ENCODE measurements around the gene PCSK6. TPM values are rescaled to one million over a fixed set of nuclear protein-coding genes. Genes with fewer than 3 reads are reported as not detected.
"Not testable (repeated sequence)": the region's sequence is repeated elsewhere in the genome, so short reads cannot be mapped to it uniquely, and the experiment has no call there.

PCSK6 gene
- total RNA-seq, 1 donor from 2014 or later, result 2.5 TPM

DNA sequence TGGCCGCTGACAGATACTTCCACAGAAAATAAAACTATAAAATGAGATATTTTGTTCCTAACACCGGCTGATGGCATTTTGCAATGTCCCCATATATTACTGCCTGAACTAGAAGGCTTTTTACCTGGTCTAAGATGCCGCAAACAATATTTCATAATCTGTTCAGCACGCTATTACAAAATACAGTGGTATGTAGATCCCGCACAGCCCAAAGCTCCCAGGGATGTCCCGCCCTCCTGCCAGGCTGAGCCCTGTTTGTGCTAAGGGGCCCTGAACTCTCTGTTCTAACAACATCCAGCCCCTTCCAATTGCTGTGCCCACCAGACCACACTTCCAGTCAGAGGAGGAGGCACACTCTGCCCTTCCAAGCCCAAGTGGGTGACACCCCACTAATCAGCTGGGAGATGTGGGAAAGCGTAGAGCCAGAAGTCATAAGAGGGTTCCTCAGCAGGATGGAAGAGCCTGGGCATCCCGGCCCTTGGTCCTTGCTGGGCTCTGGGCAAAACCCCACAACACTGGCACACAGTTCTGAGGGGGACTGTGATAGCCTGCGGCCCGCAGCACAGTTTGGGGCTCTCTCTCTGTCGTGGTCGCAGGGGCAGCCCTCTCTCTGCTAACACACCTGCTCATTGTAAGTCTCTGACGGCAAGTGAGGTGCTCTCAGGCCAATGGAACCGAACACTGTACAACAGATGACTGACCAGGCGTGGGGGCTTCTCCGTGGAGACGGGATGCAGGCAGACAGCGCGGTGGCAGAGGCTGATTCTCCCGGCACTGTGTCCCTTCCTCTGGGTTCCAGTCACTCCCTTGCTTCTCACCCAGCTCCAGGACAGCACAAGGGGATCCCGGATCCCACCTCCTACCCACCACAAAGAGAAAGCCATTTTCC is 55.2 kb downstream of the PCSK6 start:
- DNase-seq (ENCODE audit: low read depth), result no peak

DNA sequence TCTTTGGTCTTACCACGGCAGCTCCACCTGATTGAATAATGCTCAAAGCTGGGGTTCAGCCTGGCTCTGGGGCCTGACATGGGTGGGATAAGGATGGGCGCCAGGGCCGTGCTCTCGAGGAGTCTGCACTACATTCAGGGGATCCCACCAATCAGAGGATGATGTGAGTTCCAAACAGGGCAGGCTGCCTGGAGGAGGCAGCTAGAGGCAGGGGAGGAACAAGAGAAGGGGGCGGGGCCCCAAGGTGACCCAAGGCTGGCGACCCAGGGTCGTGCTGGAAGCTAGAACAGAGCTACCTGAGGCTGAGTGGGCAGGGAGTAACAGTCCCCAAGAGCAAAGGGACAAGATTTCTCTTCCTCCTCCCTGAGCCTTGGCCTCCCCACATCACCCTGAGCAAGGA is 56.1 kb downstream of the PCSK6 start:
- DNase-seq (ENCODE audit: low read depth), result no peak

DNA sequence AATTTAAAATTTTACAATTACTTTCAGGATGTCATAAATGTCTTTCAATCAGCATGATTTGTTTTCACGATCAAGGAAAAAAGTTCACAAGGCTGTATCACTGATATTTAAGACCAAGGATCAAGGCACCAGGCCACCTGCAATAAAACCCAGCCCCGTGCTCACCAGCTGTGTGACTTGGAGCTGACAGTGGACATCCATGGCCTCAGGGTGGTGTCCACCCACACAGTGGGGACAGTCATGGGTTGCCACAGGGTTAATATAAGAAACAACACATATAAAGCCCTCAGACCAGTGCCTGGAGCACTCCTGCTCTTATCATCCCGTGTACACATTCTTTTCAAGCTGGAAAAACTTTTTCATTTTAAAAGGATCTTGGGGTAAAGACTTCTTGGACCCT is 56.5 kb downstream of the PCSK6 start:
- no peak for DNase-seq (ENCODE audit: low read depth)

DNA sequence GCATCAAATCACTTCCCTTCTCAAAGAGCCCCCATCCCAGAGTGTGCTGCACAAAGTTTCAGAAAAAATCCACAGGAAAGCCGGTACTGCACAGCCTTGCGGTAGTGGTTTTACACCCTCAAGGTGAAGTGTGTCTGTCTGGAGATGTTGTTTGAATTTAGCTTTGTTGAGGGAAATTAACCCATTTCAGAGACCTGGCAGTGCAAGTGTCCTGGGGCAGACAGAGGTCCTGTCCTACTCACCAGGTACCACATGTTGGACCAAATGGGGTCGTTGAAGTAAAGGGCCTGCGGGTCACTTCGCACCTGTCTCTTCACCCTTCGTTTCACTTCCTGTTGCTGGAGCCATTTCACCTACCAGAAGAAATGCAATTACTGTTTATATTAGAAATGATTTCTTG is 57.8 kb downstream of the PCSK6 start:
- DNase-seq (ENCODE audit: low read depth), result no peak

DNA sequence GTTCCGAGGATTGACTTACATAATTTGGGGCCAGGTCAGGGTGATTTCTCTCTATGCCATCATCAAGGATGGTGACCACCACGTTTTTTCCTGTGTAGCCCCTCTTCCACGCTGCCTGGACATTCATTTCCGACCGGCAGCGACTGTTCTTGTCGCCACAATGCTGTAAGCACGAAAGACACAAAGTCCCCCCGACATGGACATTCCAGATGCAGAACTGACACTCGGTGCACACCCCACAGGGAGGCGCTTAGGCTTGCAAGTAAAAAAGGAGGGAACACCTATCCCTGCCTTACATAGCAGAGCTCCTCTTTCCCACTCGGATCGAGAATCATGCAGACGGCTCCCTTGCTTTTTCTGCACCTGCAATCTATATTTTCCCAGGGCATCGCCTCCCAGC is 58.2 kb downstream of the PCSK6 start:
- DNase-seq (ENCODE audit: low read depth), result no peak

DNA sequence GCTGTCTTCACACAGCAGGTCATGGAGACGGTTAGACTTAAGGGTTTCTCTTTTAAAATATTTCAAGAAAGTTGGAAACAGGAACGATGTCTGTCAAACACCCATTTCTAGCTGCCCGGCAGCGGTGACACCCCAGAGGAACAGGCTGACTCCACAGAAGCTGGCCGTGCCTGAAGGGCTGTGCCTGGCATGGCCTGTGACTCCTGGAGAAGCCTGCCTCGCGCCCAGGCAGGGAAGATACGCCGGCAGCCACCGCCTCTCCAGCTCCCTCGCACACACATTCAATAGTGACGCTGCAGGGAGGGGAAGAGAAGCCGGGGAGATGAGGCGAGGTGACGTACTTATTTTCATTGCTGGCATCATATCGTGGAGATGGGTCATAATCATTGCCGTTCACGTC is 59.9 kb downstream of the PCSK6 start:
- no peak for DNase-seq (ENCODE audit: low read depth)

DNA sequence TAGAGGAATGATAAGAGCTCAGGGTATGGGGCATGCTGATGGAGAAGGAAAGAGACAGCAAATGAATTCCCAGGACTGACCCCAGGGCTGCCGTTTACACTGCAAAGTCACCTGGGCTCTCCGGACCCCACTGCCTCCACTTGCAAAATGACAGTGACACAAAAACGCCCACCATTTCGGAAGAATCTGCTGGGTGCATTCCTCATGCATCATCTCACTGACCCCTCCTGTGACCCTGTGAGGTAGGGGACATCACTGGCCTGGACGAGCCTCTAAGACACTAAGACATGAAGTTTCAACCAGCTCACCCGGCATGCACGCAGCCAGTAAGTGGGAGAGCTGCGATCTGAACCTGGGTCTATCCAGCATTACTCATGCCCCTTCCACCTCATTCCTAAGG is 60.3 kb downstream of the PCSK6 start:
- no peak for DNase-seq (ENCODE audit: low read depth)

DNA sequence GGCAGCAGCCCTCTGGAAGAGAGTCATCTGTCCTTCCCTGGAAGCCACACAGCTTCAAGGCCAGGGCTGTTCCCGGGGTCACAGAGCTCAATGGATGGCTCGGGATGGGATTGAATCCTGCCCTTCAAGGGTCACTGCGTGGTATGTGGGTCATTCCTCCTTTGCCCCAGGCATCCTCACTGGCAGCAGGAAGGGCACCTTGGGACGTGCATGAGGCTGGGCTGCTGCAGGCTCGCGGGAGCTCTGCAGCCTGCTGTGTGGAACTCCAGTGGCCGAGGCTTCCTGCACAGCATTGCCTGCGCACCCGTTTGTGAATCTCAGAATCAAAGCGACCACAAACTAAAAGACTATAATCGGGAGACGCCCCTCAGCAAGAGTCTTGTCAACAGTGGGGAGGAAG is 60.7 kb downstream of the PCSK6 start:
- no peak for DNase-seq (ENCODE audit: low read depth)

DNA sequence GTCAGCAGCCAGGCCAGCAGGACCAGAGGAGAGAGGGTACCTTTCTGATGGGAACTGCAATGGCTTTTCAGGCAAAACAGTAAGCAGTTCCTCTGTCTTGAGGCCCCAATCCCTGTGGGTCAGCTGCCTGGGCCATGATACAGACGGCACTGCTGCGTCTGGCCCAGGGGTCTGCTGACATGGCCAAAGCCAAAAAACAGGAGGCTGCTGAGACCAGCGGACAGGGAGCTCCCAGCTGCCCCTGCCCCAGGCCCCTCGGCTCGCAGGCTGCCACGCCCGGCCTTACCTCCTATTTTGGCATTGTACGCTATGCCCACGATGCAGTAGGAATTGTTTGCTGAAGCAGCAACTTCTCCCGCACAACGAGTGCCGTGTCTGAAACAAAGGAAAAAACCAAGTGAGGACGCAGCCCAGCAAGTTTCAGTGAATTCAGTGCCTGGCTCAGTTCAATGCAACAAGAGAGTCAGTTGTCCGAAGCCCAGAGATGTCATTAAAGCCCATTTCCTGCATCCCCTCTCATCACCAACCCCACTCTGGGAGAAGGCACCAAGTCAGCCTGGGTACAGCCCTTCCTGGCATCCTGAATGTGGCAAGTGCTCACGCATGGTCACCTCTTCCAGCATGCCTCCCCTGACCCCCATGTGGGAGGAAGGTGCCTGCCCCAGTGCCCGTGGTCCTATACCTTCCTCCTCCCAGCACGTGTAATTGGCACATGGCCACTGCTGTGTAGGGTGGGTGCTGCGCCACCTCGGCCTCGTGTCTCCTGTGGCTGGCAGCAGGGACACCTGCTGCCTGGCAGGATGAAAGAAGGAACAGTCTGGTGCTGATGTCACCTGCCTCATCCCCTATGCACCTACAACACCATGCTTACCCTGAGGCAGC is 61.7 kb downstream of the PCSK6 start:
- DNase-seq (ENCODE audit: low read depth), result no peak

DNA sequence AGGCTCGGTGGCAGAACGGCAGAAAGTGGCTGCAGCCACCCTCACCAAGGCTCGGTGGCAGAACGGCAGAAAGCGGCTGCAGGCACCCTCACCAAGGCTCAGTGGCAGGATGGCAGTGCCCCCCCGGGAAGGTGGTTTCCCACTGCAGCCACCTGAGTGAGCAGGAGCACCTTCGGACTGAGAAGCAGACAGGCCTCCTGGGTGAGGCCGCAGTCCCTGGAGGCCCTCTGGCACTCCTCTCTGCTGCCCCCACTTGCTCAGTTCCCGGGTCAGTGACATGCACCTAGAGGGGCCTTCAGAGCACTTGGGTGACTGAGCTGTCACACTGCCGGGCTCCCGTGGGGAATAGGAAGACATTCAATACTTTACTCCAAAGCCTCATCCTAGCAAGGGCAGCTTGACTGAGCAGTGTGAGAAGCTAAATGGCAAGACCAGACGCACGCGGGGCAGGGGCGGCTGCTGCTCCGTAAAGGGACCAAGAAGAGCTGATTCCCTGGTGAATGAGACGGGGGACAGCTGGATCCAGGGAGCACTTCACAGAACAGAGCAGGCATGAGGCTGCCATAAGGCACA is 62.7 kb downstream of the PCSK6 start:
- DNase-seq (ENCODE audit: low read depth), result no peak

DNA sequence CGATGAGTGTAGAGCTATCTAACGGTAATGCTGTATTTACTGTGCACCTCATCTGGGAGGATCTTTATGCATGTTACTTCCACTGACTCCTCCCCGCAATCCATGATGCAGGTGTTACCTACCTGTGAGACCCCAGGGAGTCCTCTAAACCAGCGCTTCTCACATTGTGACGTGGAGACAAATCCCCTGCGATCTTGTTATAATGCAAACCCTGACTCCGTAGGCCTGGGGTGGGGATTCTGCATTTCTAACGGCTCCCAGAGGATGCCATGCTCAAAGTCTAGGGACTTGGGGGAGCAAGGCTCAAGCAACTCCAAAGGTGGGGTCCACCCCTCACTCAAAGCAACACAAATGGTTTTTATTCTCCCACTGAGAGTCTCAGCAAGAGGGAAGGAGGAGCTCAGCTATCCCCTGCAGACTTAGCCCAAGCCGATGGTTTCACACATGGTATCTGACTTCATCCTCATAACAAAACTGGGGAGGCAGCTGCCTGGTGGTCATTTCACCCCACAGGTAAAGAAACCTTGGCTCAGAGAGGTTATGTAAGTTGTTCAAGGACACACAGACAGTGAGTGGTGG is 63.6 kb downstream of the PCSK6 start:
- DNase-seq (ENCODE audit: low read depth), result no peak

DNA sequence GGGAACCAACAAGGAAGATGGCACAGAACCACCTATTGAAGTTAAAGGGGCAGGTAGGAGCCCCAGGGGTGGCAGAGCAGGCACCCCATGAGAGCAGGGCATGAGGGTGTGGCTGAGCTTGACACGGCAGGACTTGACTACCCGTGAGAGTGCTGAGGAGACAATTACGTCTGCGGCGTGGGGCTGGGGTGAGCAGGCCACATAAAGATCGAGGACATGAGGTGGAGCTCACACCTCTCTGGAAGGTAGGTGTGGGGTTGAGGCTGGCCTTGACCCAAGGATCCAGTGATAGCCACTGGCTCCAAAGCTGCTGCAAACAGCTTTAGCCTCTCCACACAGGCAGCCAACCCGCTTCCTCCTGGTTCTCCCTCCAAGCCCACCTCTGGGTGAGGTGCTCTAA is 64.5 kb downstream of the PCSK6 start:
- DNase-seq (ENCODE audit: low read depth), result no peak

DNA sequence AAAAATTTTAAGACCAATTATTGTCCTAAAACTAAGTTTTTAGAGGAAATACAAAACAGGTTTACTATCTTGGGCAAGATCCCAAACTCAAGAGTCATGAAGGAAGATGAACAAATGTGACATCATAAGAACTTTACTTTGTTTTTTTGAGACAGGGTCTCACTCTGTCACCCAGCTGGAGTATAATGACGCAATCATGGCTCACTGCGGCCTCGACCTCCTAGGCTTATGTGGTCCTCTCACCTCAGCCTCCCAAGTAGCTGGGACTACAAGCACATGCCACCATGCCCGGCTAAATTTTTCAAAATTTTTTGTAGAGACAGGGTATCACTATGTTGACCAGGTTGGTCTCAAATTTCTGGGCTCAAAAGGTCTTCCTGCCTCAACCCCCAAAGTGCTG is 69.3 kb downstream of the PCSK6 start:
- no peak for DNase-seq (ENCODE audit: low read depth)

DNA sequence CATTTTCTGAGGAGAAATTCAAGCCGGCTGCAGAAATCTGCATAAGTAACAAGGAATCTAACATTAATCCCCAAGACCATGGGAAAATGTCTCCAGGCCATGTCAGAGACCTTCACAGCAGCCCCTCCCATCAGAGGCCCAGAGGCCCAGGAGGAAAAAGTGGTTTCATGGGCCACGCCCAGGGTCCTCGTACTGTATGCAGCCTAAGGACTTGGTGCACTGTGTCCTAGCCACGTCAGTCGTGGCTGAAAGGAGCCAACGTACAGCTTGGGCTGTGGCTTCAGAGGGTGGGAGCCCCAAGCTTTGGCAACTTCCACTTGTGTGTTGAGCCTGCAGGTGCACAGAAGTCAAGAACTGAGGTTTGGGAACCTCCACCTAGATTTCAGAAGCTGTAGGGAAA is 73.0 kb downstream of the PCSK6 start:
- not testable (repeated sequence) for DNase-seq (ENCODE audit: low read depth)

DNA sequence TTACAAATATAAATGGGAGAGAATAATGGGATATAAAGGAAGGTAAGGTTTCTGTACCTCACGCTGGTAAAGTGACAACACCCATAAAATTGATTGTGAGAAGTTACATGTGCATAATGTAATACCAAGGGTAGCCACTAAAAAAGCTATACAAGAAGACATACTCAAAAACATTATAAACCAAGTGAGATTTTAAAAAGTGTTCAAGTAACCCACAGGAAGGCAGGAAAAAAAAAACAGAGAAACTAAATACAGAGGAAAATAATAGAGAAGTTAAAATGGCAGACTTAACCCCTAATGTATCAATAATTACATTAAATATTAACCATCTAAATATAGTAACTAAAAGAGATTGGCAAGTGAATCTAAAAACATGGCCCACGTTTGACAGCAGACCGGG is 76.3 kb downstream of the PCSK6 start:
- DNase-seq (ENCODE audit: low read depth), result no peak

DNA sequence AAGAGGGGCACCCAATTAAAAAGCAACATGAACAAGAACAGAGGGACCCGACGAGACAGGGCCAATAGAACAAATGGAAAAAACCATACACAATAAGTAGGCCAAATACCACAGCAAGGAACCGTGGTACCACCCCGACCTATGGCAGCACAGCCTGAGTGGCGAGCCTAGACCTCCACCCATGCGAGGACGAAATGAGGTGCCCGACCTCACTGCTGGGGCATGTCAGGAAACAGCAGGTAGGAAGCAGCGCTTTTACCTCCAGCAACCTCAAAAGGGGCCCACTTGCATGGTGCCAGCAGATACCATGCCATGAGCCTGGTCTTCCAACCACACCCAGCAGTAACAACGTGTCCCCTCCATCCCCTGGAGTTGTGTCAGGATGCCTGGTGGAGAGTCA is 77.9 kb downstream of the PCSK6 start:
- DNase-seq (ENCODE audit: low read depth), result no peak

DNA sequence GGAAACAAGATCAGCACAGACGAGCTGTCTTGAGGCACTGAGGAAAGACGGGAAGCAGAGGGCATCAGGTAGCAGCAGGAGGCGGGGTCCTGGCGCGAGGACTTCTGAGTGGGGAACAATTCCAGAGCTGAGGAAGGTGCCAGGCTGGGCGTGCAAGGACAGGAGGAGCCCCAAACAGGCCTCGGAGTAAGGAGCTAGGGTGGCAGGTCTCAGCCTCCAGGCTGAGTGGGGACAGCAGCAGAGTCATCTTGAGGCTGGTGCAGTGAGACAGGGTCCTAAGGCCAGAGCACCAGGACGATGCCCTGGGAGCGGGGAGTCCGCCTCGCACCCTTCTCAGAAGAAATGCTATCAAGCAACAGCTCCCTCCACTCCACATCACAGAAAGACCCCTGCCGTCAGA is 78.4 kb downstream of the PCSK6 start:
- DNase-seq (ENCODE audit: low read depth), result no peak

DNA sequence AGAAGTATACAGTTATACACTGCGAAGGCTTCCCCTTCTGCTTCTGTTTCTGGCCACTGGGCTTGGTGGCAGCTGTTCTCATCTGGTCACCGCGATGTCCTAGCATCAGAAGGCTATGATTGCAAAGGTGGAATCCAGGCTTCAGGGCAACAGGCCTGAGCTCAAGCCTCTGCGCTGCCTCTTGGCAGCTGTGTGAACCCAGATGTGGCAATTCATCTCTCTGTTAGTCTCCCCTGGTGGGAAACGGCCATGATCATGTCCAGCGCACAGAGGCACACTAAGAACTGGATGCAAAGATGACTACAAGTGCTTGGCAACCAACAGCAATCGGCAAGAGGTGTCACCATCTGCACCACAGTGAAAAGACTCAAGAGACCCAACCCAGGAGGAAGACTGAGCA is 78.9 kb downstream of the PCSK6 start:
- no peak for DNase-seq (ENCODE audit: low read depth)

DNA sequence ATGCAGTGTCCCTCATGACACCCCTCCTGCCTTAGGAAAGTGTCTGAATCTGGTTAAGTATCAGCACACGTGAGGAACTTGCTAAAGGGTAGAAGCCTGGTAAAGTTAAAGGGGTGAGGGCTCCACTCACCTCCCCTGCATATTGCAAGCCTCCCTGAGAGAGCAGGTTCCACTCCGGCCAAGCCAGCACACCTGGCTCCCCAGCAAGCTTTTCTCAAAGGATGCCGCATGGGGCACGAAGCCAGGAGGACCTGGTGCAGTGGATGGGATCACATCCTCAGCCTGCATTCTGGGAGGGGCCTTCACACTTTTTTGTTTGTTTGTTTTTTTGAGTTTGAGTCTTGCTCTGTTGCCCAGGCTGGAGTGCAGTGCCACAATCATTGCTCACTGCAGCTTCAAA is 79.9 kb downstream of the PCSK6 start:
- no peak for DNase-seq (ENCODE audit: low read depth)

DNA sequence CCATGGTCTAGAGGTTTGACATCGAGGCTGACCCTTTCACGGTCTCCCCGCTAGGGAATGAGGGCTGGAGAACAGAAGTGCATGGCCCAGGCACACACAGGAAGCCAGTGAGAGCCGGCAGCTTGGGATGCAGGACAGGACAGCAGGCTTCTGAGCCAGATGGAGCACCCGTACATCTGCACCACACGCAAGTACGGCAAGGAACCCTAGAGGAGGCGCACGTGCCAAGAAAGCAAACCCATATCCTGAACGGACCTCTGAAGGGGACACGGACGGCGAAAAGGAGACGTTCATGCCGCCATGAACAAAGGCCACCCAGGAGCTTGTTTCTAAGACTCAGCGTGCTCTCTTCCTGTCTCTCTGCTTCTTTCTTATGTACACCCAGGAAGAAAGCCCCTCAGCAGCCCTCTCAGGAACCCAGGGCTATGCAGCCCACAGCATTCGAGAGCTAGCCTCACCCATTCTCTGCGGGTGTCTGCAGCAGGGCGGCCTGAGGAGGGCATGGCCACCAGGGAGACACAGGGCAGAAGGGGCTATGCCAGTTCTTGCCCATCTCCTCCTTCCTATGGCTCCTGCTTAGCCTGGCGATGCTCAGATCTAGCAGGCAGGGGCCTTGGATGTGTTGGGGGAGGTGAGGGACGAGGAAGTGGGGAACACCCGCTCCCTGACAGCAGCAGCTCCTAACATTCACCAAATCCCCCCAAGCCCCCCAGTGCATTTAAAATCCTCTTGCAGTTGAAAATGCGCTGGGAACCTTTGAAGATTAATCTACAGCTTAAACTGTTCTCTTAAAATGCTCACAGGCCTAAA is 81.3 kb downstream of the PCSK6 start:
- DNase-seq (ENCODE audit: low read depth), result no peak

DNA sequence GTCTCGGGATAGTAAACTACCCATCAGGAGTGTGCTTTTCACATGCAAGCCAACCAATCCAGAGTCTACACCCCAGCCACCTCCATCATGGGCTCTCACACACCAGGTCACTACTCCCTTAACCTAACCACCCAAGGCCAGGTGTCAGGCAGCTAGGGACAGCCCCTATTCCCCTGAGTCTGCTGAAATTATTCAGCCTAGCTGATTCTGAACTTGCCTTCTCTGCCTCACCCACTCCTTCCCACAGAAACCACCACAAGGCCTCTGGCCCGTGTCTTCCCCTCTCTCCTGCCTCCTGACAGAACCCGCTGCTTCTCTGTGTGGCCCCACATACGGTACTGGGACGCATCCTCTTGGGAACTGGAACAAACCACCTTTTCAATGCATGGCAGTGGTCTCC is 82.1 kb downstream of the PCSK6 start:
- DNase-seq (ENCODE audit: low read depth), result no peak

Measured in myocyte (in vitro differentiated cells).